H4 (cell line): ENCODE measurements around the gene SLC38A4. TPM values are rescaled to one million over a fixed set of nuclear protein-coding genes. Genes with fewer than 3 reads are reported as not detected.

ENCODE experiments used
- DNase-seq: peaks from one replicate; pipeline ENCODE4 v3.0.0-alpha.2; 2015; ENCODE audit warnings: low spot score
- total RNA-seq: library from RNA; depleted of rRNA; stranded (reverse); fragments of >200 nt; shearing (Covaris generic); gene quantifications from 2 replicates; pipeline ENCODE4 v1.2.3, GENCODE V29; 2014

Gene SLC38A4
- total RNA-seq, 1 experiment from 2014 or later = 1.1 TPM

- DNase-seq = no peak
Observed at GRCh38 chr12:46815809-46816208, 10.0 kb downstream of the SLC38A4 start.

- no peak for DNase-seq
Observed at GRCh38 chr12:46814143-46814542, 11.7 kb downstream of the SLC38A4 start.

DNA sequence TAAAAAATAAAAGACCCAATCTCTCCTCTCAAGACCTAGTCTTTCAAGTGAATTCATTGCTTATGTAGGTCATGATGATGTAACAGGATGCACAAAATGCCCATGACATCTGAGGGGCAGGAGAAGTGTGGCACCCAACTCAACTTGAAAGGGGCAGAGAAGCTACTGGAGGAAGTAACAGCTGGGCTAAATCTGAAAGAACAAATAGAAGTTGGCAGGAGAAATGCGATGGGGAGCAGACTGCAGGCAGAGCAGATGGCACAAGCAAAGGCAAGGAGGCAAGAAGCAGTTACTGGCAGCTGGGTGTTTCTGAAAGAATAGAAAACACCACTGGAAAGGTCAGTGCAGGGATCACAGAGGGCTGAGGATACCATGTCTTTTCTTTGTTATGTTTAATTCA is 14.6 kb downstream of the SLC38A4 start:
- no peak for DNase-seq

GRCh38 chr12:46808955-46809697 is 16.7 kb downstream of the SLC38A4 start:
- DNase-seq = no peak

DNA sequence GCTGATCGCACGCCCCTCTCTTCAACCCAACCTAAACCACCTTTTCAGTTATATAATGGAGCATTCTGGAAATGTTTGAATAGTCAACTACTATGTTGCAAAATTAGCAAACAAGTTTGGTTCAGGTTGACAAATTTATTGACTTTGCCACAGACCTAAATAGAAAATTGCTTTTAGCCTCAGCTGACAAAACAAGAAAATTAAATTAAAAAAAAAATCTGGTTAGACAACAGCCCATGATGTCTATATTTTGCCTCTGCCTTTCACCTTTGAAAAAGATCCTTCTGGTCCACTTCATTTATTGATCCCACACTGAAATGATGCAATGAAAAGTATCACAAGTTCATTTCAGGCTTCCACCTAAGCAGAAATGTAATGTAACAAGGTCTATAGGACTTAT is 17.5 kb downstream of the SLC38A4 start:
- no peak for DNase-seq

GRCh38 chr12:46804054-46804453 is 21.7 kb downstream of the SLC38A4 start:
- DNase-seq = no peak

DNA sequence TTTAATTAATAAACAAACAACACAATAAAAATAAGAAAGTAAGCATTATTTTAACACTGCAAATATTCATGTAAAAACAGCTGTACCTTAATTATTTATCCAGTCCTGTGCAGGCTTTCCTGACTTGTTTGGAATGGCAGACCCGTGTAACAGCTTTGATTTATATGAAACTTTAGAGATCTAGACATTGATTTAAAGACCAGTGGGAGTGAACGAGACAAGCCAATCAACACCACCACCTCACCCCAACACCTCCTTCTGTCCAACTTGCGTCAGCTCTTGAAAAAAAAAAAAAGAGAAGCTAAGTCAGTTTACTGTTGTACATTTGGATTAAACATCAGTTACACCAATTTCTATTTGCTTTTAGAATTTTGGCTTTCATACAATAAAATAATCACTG is 22.3 kb downstream of the SLC38A4 start:
- no peak for DNase-seq

- no peak for DNase-seq
Observed at GRCh38 chr12:46801293-46801692, 24.5 kb downstream of the SLC38A4 start.

GRCh38 chr12:46800160-46800559 is 25.6 kb downstream of the SLC38A4 start:
- no peak for DNase-seq

DNA sequence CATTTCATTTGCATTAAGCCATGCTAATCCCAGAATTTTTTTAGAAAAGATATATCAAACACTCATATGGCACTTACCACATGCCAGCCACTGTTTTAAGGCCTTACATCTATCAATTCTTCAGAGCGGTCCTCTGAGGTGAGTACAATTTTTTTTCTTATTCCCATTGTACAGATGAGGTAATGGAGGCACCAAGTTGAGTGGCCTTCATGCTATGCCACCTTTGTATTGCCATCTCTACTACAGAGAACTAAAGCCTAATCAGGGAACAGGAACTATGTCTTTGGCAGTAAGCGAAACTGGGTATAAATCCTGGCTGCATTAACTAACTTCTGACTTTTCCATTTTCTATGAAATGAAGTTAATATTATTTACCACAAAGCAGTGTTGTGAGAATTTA is 27.1 kb downstream of the SLC38A4 start:
- DNase-seq = no peak

DNA sequence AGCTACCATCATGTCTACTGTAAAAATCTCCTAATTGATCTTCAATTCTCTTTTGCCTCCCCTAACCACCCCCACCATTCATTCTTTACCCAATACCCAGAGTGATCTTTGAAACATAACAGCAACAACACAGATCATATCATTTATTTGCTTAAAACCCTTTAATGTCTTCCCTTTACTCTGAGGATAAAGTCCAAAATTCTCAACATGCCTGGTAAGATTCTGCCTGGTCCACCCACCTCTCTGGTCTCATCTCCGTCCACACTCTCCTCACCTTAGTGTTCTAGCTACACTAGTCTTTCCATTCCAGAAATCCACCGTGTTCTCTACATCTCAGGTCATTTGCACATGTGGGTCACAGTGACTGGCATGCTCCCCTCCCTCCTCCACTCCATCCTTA is 27.7 kb downstream of the SLC38A4 start:
- no peak for DNase-seq

GRCh38 chr12:46795988-46796387 is 29.8 kb downstream of the SLC38A4 start:
- DNase-seq = no peak

DNA sequence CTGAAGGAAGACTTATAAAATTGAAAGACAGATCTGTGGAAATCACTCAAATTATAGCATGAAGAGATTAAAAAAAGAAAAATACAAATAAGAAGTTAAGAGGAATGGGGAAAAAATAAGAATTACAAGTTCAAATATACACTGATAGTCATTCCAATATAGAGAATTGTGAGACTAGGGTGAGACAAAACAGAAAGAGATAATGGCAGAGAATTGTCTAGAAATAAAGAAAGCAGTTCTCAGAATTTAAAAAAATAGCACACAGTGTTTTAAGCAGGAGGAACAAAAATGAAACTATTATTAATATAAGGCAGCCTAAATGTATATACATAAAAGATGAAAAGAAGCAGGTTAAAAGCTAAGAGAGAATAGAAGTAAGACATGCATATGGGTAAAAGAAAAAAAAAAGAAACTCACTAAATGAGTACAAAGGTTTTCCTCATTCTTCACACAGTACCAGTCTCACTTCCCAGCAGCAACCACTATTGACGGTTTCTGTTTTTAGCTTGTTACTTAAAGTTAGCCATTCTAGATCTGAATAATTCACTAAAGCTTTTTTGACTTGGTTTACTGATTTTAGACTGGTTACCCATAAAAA is 31.1 kb downstream of the SLC38A4 start:
- DNase-seq = no peak

DNA sequence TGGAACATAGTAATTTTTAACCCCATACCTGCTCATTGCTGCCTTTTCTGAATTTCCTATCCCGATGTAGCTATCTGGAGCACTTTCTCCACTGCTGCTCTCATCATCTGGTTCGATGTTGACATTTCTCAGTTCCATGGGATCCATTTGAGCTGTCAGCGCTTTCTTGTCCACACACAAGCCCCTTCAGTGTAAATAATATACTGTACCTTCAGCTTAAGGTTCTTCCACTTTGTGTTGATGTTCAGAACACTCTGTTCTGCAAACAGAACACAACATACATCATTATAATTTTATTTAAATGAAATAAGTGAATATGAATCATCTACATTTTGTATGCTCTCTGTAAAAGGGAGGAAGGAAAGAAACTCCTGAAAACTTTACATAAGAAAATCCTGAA is 32.9 kb downstream of the SLC38A4 start:
- DNase-seq = no peak

DNA sequence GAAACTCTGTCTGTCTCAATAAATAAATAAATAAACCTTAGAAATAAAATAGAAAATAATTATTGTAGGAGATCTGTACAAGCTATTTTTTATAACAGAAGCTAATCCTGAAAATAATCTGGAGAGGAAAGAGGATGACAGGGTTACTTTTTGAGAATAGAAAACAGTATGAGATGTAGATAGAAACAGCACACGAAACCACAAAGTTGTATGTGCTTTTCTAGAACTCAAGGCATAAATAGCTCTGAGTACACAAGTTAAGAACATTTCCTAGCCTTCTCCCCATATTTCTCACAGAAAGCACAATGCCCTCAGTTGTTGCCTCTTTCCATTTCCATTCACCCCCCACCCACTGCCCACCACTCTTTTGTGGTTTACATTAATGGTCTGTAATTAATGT is 35.7 kb downstream of the SLC38A4 start:
- DNase-seq = no peak

DNA sequence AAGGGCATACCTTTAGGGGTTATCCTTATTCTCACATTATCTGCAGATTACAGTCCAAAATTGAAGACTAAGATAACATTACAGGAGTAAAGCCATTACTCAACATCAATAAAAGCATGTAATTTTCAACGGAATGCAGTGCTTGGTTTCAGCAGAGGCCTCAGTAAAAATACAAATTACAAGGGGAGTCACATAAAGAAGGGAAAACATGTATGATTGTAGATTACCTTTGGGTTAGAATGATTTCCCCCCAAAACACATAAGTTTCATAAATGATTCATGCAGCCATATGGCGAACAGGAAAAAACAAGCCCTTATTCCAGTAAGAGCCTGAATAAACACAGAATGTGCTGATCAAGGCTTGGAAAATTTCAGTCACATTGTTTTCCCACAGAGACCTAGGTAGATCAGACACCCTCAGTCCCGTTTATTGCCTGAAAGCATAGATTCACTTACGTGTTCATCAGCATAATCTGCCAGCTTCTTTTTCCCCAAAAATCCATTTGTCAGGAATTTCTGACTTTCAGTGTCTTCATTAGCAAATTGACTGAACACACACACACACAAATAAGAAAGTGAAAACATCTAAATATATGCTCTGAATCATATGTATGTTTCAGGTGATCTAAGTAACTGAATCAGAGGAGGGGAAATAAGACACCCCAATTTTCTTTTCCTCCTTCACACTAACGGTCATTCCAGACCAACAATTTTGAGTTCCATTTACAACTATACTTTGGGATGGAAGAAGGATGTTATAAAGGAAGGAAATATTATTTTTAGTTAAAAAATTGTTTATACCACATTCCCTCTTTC is 37.5 kb downstream of the SLC38A4 start:
- DNase-seq = no peak

DNA sequence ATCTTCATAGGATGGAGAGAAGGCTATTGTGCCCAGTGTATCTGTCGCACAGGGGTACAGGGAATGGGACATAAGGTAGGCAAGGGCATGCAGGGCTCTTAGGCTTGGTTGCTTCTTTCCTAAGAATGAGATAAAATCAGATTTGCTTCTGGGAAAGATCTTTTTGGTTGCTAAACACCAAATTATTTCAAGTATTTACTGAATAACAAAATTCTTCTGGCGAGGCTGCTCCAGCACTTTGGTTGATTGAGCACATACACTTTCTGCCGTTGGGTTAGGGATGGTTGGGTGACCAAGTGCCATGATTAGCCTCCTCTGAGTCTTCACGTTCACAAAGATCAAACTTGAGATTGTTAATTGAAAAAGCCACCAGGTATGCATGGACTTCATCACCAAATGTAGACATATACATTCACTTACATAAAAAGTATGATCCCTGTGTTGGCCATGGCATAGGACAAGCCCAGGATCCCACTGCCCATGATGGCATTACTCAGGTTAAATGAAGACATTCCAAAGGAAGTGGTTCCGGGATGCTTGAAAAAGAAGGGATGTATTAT is 38.2 kb downstream of the SLC38A4 start:
- no peak for DNase-seq

DNA sequence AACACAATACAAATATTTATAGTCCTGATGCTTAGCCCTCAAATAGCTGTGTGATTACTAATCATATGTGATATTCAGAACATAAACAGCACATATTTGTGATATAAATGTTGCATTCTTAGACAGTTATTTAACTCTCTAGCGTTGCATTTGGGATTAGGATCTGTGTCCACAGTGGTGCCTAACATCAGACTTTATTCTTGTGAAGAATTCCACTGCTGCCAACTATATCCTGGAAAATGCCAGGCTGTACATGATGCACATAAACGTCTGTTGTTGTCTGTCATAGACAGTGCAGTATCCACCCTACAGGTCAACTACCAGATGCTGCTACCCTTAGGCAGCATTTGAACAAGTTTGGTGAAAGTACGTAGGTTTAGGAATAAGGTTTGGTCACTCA is 39.0 kb downstream of the SLC38A4 start:
- DNase-seq = no peak

DNA sequence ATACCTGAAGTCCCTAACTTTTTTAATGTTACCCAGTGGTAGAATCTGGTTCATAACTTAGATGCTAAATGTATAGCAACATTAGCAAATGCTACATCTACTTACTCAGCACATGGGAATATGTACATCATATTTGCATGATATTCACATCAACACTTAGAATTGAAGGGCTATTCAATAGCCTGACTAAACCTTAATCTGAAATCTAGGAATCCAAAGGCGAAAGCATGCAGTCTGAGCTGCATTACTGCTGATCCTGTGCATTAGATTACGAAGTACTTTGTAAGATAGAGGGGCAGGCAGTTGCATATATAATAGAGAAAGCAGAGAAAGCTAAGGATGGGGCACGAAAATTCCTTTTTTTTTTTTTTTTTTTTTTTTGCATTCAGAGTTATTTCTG is 40.4 kb downstream of the SLC38A4 start:
- DNase-seq = no peak

- no peak for DNase-seq
Observed at GRCh38 chr12:46783871-46784270, 41.9 kb downstream of the SLC38A4 start.

GRCh38 chr12:46779879-46780278 is 45.9 kb downstream of the SLC38A4 start:
- no peak for DNase-seq

DNA sequence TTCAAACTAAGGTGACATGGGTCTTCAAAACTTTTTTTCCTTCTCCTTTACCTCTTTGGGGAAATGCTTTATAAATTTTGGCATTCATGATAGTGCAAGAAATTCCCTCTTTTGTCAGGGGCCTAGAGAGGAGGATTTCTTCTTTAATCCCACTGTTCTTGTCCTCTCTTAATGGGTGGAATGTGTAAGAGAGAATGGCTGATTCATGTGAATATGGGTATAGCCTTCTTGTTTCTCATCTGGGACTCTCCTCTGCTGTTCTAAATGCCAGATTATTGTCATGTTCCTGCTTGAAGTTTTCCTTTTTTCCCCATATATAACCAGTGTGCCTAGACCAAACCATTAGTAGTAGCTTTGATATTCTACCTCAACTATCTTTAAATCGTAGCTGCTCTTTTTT is 46.7 kb downstream of the SLC38A4 start:
- DNase-seq = no peak

- DNase-seq = no peak
Observed at GRCh38 chr12:46778415-46778814, 47.4 kb downstream of the SLC38A4 start.
